A673 (cell line): Measurements from ENCODE around the gene GADL1.

ENCODE experiments used
- EZH2 ChIP-seq: fragments of 200-600 bp; sonication (generic); IDR thresholded peaks from 2 replicates; pipeline ENCODE4 v1.6.1; 2017; ENCODE audit warnings: borderline replicate concordance, low read depth, mild to moderate bottlenecking, mixed read lengths, antibody characterized with exemption, low read length; ENCODE audit not compliant: poor library complexity, severe bottlenecking
- TF ChIP-seq, protein P1 (sequence below): fragments of 300-800, 200-600 bp; sonication (generic); conservative IDR thresholded peaks from 2 replicates; pipeline ENCODE4 v1.5.1; 2017; ENCODE audit warnings: low read depth, mild to moderate bottlenecking, antibody characterized with exemption, low read length, moderate library complexity, mixed read lengths

DNA sequence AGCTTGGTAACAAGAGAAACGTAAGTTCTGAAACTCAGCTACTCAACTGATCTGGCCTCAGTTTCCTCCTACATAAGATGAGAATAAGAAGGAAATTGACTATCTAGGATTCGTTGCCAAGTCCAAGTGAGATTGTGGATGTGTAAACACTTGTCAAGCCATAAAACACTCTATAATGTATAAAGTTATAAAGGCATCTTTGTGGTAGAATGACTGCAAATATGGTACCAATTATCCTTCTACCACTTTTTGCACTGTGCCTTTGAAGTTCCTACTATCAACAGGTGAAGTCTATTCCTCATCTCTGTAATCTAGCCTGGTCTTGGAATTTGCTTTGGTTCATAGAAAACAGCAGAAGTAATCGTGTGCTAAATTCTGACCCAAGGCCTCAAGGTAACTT is 138.2 kb downstream of the GADL1 start:
- TF ChIP-seq EZH2 = no peak
- TF ChIP-seq, protein P1, sequence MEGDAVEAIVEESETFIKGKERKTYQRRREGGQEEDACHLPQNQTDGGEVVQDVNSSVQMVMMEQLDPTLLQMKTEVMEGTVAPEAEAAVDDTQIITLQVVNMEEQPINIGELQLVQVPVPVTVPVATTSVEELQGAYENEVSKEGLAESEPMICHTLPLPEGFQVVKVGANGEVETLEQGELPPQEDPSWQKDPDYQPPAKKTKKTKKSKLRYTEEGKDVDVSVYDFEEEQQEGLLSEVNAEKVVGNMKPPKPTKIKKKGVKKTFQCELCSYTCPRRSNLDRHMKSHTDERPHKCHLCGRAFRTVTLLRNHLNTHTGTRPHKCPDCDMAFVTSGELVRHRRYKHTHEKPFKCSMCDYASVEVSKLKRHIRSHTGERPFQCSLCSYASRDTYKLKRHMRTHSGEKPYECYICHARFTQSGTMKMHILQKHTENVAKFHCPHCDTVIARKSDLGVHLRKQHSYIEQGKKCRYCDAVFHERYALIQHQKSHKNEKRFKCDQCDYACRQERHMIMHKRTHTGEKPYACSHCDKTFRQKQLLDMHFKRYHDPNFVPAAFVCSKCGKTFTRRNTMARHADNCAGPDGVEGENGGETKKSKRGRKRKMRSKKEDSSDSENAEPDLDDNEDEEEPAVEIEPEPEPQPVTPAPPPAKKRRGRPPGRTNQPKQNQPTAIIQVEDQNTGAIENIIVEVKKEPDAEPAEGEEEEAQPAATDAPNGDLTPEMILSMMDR = no peak
